H9 (cell line): Measurements from ENCODE around the gene AP4E1. TPM values are rescaled to one million over a fixed set of nuclear protein-coding genes. Genes with fewer than 3 reads are reported as not detected.

Experiments
- DNase-seq: peaks from one replicate; pipeline ENCODE4 v3.0.0-alpha.2; 2017
- H2AFZ ChIP-seq: one replicate; pipeline ENCODE4 v1.6.1; 2013; ENCODE audit warnings: mild to moderate bottlenecking, low read length, control low read depth, moderate library complexity
- H2AK5ac ChIP-seq: 2 replicates; pipeline ENCODE4 v1.6.1; 2013; ENCODE audit warnings: low read length, control low read depth, mixed read lengths; ENCODE audit not compliant: insufficient read length
- H2BK120ac ChIP-seq: one replicate; pipeline ENCODE4 v1.6.1; 2013; ENCODE audit warnings: low read depth, mild to moderate bottlenecking, low read length, control low read depth, inconsistent platforms; ENCODE audit not compliant: poor library complexity, severe bottlenecking
- H2BK12ac ChIP-seq: 2 replicates; pipeline ENCODE4 v1.6.1; 2013; ENCODE audit warnings: low read length, control low read depth, mixed read lengths, low read depth; ENCODE audit not compliant: insufficient read length
- H2BK15ac ChIP-seq: 2 replicates; pipeline ENCODE4 v1.6.1; 2013; ENCODE audit warnings: low read depth, low read length, control low read depth
- H2BK20ac ChIP-seq: one replicate; pipeline ENCODE4 v1.6.1; 2013; ENCODE audit warnings: low read depth, mild to moderate bottlenecking, low read length, control low read depth, inconsistent platforms; ENCODE audit not compliant: poor library complexity, severe bottlenecking
- H2BK5ac ChIP-seq: 2 replicates; pipeline ENCODE4 v1.6.1; 2013; ENCODE audit warnings: low read length, control low read depth, mixed read lengths; ENCODE audit not compliant: insufficient read length
- H3K14ac ChIP-seq: 2 replicates; pipeline ENCODE4 v1.6.1; 2013; ENCODE audit warnings: low read length, control low read depth; ENCODE audit not compliant: insufficient read depth
- H3K18ac ChIP-seq: 2 replicates; pipeline ENCODE4 v1.6.1; 2013; ENCODE audit warnings: low read depth, mild to moderate bottlenecking, mixed read lengths, low read length, control low read depth; ENCODE audit not compliant: insufficient read length
- H3K23ac ChIP-seq: 2 replicates; pipeline ENCODE4 v1.6.1; 2013; ENCODE audit warnings: low read length, control low read depth, mixed read lengths, low read depth; ENCODE audit not compliant: insufficient read length
- H3K23me2 ChIP-seq: 2 replicates; pipeline ENCODE4 v1.6.1; 2013; ENCODE audit warnings: low read depth, mild to moderate bottlenecking, mixed read lengths, low read length, control low read depth; ENCODE audit not compliant: insufficient read length, poor library complexity, severe bottlenecking
- H3K27ac ChIP-seq: 2 replicates; pipeline ENCODE4 v1.5.1; 2013; ENCODE audit warnings: low read length, control low read depth, mixed read lengths, low read depth; ENCODE audit not compliant: insufficient read length
- H3K27me3 ChIP-seq: 2 replicates; pipeline ENCODE4 v1.6.1; 2013; ENCODE audit warnings: low read length, control low read depth, inconsistent platforms; ENCODE audit not compliant: insufficient read depth
- H3K4ac ChIP-seq: 2 replicates; pipeline ENCODE4 v1.6.1; 2013; ENCODE audit warnings: low read depth, mild to moderate bottlenecking, control low read depth, inconsistent platforms, low read length, moderate library complexity
- H3K4me1 ChIP-seq: 2 replicates; pipeline ENCODE4 v1.6.1; 2013; ENCODE audit warnings: low read length, control low read depth, inconsistent platforms; ENCODE audit not compliant: insufficient read depth
- H3K4me2 ChIP-seq: 2 replicates; pipeline ENCODE4 v1.6.1; 2013; ENCODE audit warnings: low read length, control low read depth, mixed read lengths; ENCODE audit not compliant: insufficient read length, insufficient read depth
- H3K56ac ChIP-seq: 2 replicates; pipeline ENCODE4 v1.6.1; 2013; ENCODE audit warnings: low read depth, mild to moderate bottlenecking, mixed read lengths, low read length, control low read depth; ENCODE audit not compliant: insufficient read length
- H3K79me1 ChIP-seq: 2 replicates; pipeline ENCODE4 v1.6.1; 2013; ENCODE audit warnings: low read depth, mild to moderate bottlenecking, moderate library complexity, low read length, control low read depth, inconsistent platforms; ENCODE audit not compliant: insufficient read depth, poor library complexity, severe bottlenecking
- H3K79me2 ChIP-seq: 2 replicates; pipeline ENCODE4 v1.6.1; 2013; ENCODE audit warnings: low read length, control low read depth, inconsistent platforms; ENCODE audit not compliant: insufficient read depth
- H3K9ac ChIP-seq: 2 replicates; pipeline ENCODE4 v1.6.1; 2013; ENCODE audit warnings: low read length, control low read depth, mixed read lengths; ENCODE audit not compliant: insufficient read length; ENCODE audit errors: extremely low read depth
- H3K9me3 ChIP-seq: one replicate; pipeline ENCODE4 v1.6.1; 2013; ENCODE audit warnings: low read depth, low read length, inconsistent platforms; ENCODE audit not compliant: control insufficient read depth
- H3T11ph ChIP-seq: one replicate; pipeline ENCODE4 v1.6.1; 2013; ENCODE audit warnings: mild to moderate bottlenecking, low read length, control low read depth, inconsistent platforms
- H4K20me1 ChIP-seq: one replicate; pipeline ENCODE4 v1.6.1; 2013; ENCODE audit not compliant: control insufficient read depth, insufficient read length, insufficient read depth
- H4K5ac ChIP-seq: 2 replicates; pipeline ENCODE4 v1.6.1; 2013; ENCODE audit warnings: low read depth, mild to moderate bottlenecking, mixed read lengths, low read length, control low read depth; ENCODE audit not compliant: insufficient read length
- H4K8ac ChIP-seq: replicated peaks from 2 replicates; pipeline ENCODE4 v1.6.1; 2013; ENCODE audit warnings: low read length, control low read depth, mixed read lengths, low read depth; ENCODE audit not compliant: insufficient read length
- H4K91ac ChIP-seq: 2 replicates; pipeline ENCODE4 v1.6.1; 2013; ENCODE audit warnings: low read depth, mild to moderate bottlenecking, moderate library complexity, mixed read lengths, low read length, control low read depth; ENCODE audit not compliant: insufficient read length
- H3K27ac Mint-ChIP-seq, 3 experiments: 2 replicates in 2 of 3; 3 replicates in 1 of 3; pipeline ENCODE4 v1.8.0; 2020 to 2021; ENCODE audit warnings: mixed read lengths in 3 of 3, mild to moderate bottlenecking in 1 of 3, moderate library complexity in 1 of 3
- H3K27me3 Mint-ChIP-seq: 2 replicates; pipeline ENCODE4 v1.8.0; 2021; ENCODE audit warnings: low read depth, mild to moderate bottlenecking, moderate library complexity, mixed read lengths
- H3K36me3 Mint-ChIP-seq, 3 experiments: 2 replicates in 2 of 3; 3 replicates in 1 of 3; pipeline ENCODE4 v1.8.0; 2020 to 2021; ENCODE audit warnings: low read depth in 3 of 3, mixed read lengths in 3 of 3; ENCODE audit not compliant: insufficient read depth in 1 of 3
- H3K4me1 Mint-ChIP-seq, 2 experiments: 2 replicates each; pipeline ENCODE4 v1.8.0; 2020; ENCODE audit warnings: mixed read lengths in 2 of 2
- H3K4me3 Mint-ChIP-seq, 2 experiments: 2 replicates in 1 of 2; 3 replicates in 1 of 2; pipeline ENCODE4 v1.8.0; 2020 to 2021; ENCODE audit warnings: mild to moderate bottlenecking in 2 of 2, mixed read lengths in 2 of 2, moderate library complexity in 1 of 2
- H3K9me3 Mint-ChIP-seq, 2 experiments: 2 replicates in 1 of 2; 3 replicates in 1 of 2; pipeline ENCODE4 v1.8.0; 2020; ENCODE audit warnings: mild to moderate bottlenecking in 2 of 2, mixed read lengths in 2 of 2, moderate library complexity in 1 of 2
- CTCF ChIP-seq: fragments of 200-600 bp; sonication (generic); conservative IDR thresholded peaks from 3 replicates; pipeline ENCODE4 v1.8.0; 2021; ENCODE audit warnings: antibody characterized with exemption, mild to moderate bottlenecking
- WGBS: extraction: QIAGEN DNeasy Blood & Tissue Kit; methylation state at CpG from one replicate; pipeline ENCODE4 v1.1.7; 2013; ENCODE audit warnings: missing lambda C conversion rate, low lambda C conversion rate, mixed read lengths; ENCODE audit not compliant: insufficient read length; ENCODE audit errors: extremely low coverage; 5-methylcytosine and 5-hydroxymethylcytosine counted together
- total RNA-seq: library from RNA; stranded (reverse); gene quantifications from 2 replicates; pipeline ENCODE4 v1.2.1, GENCODE V29; 2021

AP4E1 gene
- total RNA-seq, 1 experiment from 2014 or later, result 13.8 TPM

- H3K27ac Mint-ChIP-seq, result no peak overlapping the region
- Histone ChIP-seq H4K91ac (no peak overlapping the region), H2BK120ac (no peak overlapping the region), H3K79me2 (no peaks in the 10 kb centered on the region), H3K14ac (no peak overlapping the region), H2AFZ (no peak overlapping the region), H3K4me2 (no peak overlapping the region), H2BK5ac (no peak overlapping the region), H3K9me3 (no peaks in the 10 kb centered on the region), H2AK5ac (no peak overlapping the region), H4K20me1 (no peaks in the 10 kb centered on the region), H3K4me1 (no peaks in the 10 kb centered on the region), H3K9ac (no peak overlapping the region), H3K56ac (no peak overlapping the region), H3K27me3 (no peaks in the 10 kb centered on the region), H4K8ac (no peak overlapping the region), H3K23ac (no peak overlapping the region), H3T11ph (no peak overlapping the region), H3K27ac (no peak overlapping the region), H2BK20ac (no peak overlapping the region), H4K5ac (no peak overlapping the region), H3K23me2 (no peaks in the 10 kb centered on the region), H2BK12ac (no peak overlapping the region), H3K79me1 (no peaks in the 10 kb centered on the region), H2BK15ac (no peak overlapping the region), H3K4ac (no peak overlapping the region), H3K18ac (no peak overlapping the region)
- no CpG with 5 or more reads among the region's 1 CpG for WGBS
- peaks cover 37 to 38% of the 10 kb centered on the region in 2 experiments for H3K9me3 Mint-ChIP-seq
- DNase-seq, result no peak
- H3K27me3 Mint-ChIP-seq, result 0 out of 2 replicates have a peak, but pooled peaks cover 2% of the 10 kb centered on the region
- TF ChIP-seq CTCF, result no peak
- H3K4me1 Mint-ChIP-seq, result no peaks in the 10 kb centered on the region
- H3K36me3 Mint-ChIP-seq, result peaks cover 6 to 29% (median 20%) of the 10 kb centered on the region in 3 experiments
- no peak overlapping the region for H3K4me3 Mint-ChIP-seq
These were observed 17.3 kb upstream of the AP4E1 start for GRCh38 chr15:50891159-50891558.
